ENCODE data around the gene HSPA9.
"Not testable (repeated sequence)": the region's sequence is repeated elsewhere in the genome, so short reads cannot be mapped to it uniquely, and the experiment has no call there.

HSPA9 gene

DNA sequence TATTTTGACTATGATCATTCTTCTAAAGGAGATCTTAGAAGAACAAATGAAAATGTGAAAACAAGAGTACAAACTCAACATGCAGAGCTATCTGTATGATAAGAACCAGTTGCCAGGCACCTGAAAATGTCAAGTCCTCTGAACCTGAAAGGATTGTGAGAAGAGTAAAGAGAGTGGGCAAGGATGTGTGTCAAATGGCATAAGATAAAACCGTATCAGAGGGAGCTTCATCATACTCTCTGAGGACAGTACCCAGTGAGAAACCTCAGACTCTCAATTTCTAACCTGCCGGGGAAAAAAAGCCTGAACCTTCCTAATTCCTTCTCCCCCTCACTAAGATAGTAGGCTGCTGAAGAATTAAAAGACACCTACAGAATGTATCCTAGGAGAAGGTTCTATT, 39.0 kb downstream of the HSPA9 start:
- in situ Hi-C loops (cut with MboI; ENCODE audit: low sequenced_read_pairs), result no loop called here

- in situ Hi-C loops (cut with MboI; ENCODE audit: low sequenced_read_pairs), result no loop called here
Observed at GRCh38 chr5:138533973-138534941, 40.9 kb downstream of the HSPA9 start.

DNA sequence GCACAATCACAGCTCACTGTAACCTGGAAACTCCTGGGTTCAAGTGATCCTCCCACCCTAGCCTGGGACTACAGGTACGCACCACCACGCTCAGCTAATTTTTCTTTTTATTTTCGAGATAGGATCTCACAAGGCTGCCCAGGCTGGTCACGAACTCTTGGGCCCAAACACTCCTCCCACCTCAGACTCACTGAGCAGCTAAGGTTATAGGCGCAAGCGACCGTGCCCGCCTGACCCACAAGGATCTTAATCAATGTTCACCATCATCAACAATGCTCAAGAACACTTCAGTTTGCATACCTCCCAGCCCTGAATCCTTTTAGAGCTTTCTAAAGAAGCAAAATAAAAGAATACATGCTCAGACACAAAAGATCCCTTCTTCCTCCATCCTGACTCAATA, 45.4 kb downstream of the HSPA9 start:
- in situ Hi-C loops (cut with MboI; ENCODE audit: low sequenced_read_pairs), result no loop called here

DNA sequence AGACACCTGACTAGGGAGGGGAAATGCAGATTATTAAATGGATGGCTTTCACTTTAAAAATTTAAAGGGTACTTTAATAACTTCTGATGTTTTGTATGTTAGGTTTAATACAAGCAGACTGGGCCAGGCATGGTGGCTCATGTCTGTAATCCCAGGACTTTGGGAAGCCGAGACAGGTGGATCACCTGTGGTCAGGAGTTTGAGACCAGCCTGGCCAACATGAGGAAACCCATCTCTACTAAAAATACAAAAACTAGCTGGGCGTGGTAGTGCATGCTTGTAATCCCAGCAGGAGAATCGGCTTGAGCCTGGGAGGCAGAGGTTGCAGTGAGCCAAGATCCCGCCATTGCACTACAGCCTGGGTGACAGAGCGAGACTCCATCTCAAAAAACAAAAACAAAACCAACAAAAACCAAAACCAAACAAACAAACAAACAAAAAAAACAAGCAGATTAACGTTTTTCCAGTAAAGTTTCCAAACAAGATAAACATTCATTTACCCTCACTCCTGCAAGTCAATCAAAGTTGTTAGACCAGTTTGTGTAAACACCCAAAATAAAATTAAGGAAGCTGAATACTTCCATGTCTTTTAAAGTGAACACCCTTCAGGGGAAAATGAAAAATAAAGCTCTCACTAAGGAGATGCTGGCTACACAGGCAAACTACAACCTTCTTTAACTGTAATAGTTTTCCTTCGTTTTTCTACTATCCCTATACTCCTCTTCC, 46.3 kb downstream of the HSPA9 start:
- in situ Hi-C loops (cut with MboI; ENCODE audit: low sequenced_read_pairs), result no loop called here

GRCh38 chr5:138528208-138528607, 47.0 kb downstream of the HSPA9 start:
- in situ Hi-C loops (cut with MboI; ENCODE audit: low sequenced_read_pairs), result no loop called here

GRCh38 chr5:138527170-138527569, 48.0 kb downstream of the HSPA9 start:
- in situ Hi-C loops (cut with MboI; ENCODE audit: low sequenced_read_pairs), result no loop called here

DNA sequence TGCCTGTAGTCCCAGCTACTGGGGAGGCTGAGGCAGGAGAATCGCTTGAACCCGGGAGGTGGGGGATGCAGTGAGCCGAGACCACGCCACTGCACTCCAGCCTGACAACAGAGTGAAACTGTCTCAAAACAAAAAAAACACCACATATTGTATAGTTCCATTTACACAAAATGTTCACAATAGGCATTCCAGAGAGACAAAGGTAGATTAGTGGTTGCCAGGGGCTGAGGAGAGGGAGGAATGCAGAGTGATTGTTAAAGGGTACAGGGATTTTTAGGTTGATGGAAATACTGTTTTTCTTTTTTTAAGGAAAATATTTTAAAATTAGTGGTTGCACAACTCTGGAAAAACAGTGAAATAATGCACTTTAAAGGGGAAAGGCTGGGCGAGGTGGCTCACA, 51.8 kb downstream of the HSPA9 start:
- in situ Hi-C loops (cut with MboI; ENCODE audit: low sequenced_read_pairs), result no loop called here

DNA sequence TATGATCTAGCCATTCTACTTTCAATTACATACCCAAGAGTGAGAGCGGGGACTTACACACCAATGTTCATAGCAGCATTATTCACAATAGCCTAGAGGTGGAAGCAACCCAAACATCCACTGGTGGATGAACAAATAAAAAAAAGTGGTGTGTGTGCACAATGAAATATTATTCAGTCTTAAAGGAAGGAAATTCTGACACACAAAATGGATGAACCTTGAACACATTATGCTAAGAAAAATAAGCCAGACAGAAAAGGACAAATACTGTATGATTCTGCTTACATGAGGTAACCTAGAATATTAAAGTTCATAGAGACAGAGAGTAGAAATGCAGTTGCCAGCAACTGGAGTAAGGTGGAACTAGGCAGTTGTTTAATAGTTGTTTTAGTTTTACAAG, 54.2 kb downstream of the HSPA9 start:
- in situ Hi-C loops (cut with MboI; ENCODE audit: low sequenced_read_pairs), result no loop called here

GRCh38 chr5:138517437-138517836, 57.8 kb downstream of the HSPA9 start:
- in situ Hi-C loops (cut with MboI; ENCODE audit: low sequenced_read_pairs), result no loop called here

DNA sequence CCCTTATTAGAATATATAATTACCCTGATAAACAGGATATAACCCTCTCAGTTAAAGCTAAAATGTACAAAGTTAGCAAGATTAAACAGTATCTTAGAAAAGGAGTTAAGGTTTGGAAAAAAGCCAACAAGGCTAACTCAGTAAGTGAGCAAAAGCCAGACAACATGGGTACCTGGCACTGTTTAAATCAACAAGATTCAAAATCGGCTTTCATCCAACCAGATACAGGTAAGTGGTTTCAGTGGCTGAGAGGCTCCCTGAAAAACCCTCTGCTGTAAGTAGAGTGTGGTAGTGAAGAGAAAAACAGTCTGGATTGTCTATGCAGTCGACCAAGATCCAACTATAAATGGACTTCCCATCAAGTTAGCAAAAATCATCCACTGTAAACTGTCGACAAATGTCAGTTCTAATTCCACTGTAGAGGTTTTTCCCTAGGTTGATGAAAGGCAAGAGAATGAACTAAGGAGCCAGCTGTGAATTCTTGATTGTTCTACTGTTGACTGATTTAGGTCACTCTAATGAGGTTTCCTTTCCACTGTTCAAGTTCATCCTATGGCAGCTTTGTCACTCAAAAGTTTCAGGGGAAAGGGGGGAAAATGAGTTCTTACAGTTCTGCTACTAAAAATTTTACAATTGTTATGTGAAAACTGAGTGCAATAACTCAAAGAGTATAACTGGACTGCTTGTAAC, 59.5 kb downstream of the HSPA9 start:
- in situ Hi-C loops (cut with MboI; ENCODE audit: low sequenced_read_pairs), result no loop called here

DNA sequence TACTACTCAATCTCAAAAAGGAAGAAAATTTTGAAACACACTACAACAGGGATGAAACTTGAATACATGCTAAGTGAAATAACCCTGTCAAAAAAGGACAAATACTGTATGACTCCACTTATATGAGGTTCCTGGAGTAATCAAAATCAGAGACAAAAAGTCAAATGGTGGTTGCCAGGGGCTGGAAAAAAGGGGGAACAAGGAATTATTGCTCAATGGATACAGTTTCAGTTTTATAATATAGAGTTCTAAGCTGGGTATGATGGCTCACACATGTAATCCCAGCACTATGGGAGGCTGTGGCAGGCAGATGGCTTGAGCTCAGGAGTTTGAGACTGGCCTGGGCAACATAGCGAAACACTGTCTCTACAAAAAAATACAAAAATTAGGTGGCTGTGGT, 61.2 kb downstream of the HSPA9 start:
- in situ Hi-C loops (cut with MboI; ENCODE audit: low sequenced_read_pairs), result no loop called here

DNA sequence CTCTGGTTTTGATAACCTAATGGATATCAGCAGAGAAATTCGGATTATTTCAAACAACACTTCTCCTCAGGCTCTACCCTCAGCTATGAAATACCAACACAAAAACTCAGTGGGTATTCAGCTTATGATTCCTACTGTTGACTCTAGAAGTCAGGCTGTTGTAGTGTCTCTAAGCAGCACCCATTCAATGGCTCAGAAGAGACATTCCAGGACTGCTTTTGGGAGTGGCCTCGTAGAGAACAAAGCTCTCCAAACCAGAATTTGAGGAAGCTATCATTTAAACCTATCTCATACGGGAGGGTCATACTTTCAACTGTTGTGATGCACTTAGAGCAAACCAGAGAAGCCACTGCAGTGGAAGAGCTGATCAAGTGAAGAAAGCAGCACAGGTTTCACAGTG, 66.2 kb downstream of the HSPA9 start:
- in situ Hi-C loops (cut with MboI; ENCODE audit: low sequenced_read_pairs), result no loop called here

- in situ Hi-C loops (cut with MboI; ENCODE audit: low sequenced_read_pairs), result not testable (repeated sequence)
Observed at GRCh38 chr5:138507485-138507884, 67.7 kb downstream of the HSPA9 start.

GRCh38 chr5:138506370-138507306, 68.6 kb downstream of the HSPA9 start:
- in situ Hi-C loops (cut with MboI; ENCODE audit: low sequenced_read_pairs), result no loop called here

DNA sequence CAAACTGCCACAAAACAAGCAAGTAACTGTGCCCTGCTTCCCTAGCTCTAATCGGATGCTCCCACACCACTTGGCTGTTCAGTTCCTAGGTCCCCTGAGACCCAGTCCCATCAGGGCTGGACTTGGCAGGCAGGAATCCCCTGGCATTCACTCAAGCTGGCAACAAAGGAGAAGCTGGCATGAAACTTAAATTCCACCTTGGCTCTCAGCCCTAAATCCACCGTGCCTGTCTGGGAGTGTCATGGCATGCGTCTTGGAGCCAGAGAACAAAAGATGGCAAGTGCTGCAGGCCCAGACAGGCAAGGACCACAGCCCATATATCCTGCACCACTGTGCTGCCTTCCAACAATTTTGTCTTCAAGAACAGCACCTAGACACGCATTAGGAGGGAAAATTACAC, 70.4 kb downstream of the HSPA9 start:
- in situ Hi-C loops (cut with MboI; ENCODE audit: low sequenced_read_pairs), result no loop called here
